Measurements from ENCODE around the gene CTXND1. TPM values are rescaled to one million over a fixed set of nuclear protein-coding genes. Genes with fewer than 3 reads are reported as not detected.

The CTXND1 gene
- total and polyA plus RNA-seq, 2 of the 8 experiments (the other 6 are each of a cell fraction or from before 2014, with no cell fraction given) = 0.03 TPM; not detected in 1

DNA sequence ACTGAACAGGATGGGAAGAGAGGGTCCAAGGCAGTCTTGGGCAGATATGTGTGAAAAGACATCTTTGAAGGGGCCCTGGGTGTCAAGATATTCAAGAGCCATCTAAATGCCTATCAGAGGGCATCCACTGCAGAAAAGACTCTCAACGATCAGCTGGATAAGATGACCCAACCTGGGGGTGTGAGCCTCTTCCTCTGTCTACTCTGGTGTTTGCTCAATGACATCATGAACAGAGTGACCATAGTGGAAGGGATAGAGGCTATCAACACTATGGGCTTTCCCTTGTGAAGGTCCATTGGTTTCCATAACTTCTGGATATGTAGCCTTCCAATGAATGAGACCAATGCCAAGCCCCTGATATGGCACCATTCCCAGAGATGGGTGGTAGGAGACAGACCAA is 57.1 kb downstream of the CTXND1 start:
- no peak overlapping the region for H3K14ac ChIP-seq (ENCODE audit: insufficient read length)
- WGBS, 2 experiments (ENCODE audit: extremely low coverage in 1 of 2, insufficient coverage in 1 of 2, insufficient read length in 1 of 2, insufficient replicate concordance in 2 of 2, low coverage in 1 of 2, low lambda C conversion rate in 2 of 2, missing lambda C conversion rate in 1 of 2) = 79% methylated on average over 1 of the region's 1 CpG; no CpG with 5 or more reads in 1 of the 2 experiments
- no peak overlapping the region for H2AK5ac ChIP-seq (ENCODE audit: low read depth, low read length)
- H2AFZ ChIP-seq (ENCODE audit: low read length) = no peak overlapping the region
- no peaks in the 10 kb centered on the region for H3K9me3 ChIP-seq (ENCODE audit: insufficient read depth in 2 of 2, low read depth in 1 of 2, low read length in 1 of 2)
- H4K5ac ChIP-seq (ENCODE audit: insufficient read length, low read depth, low read length) = no peak overlapping the region
- H3K9ac ChIP-seq (replicated peaks in 1 of 4; ENCODE audit: extremely low read depth in 1 of 4, low read depth in 3 of 4, low read length in 3 of 4) = no peak overlapping the region
- H3K79me1 ChIP-seq (ENCODE audit: low read depth, low read length) = no peaks in the 10 kb centered on the region
- DNase-seq (ENCODE audit: low read depth in 1 of 2, low spot score in 2 of 2) (no peak), FAIRE-seq (no peak)
- no peak overlapping the region for H2BK12ac ChIP-seq (ENCODE audit: low read depth, low read length)
- no peak overlapping the region for H3K23ac ChIP-seq (ENCODE audit: insufficient read length)
- H3K4me2 ChIP-seq (ENCODE audit: insufficient read depth in 1 of 2, low read depth in 2 of 2, low read length in 2 of 2) = no peak overlapping the region
- H3K27ac ChIP-seq (ENCODE audit: low read depth, low read length) = no peak overlapping the region
- ChIA-PET POLR2A (ENCODE audit: partially characterized antibody) (no interaction called here), CTCF (ENCODE audit: partially characterized antibody) (no interaction called here)
- H3K79me2 ChIP-seq (ENCODE audit: control insufficient read depth in 1 of 2, insufficient read depth in 2 of 2, low read length in 2 of 2) = no peaks in the 10 kb centered on the region
- no peak overlapping the region for H3K4ac ChIP-seq (replicated peaks; ENCODE audit: insufficient read length, low read depth, low read length)
- H2BK15ac ChIP-seq (ENCODE audit: low read length) = no peak overlapping the region
- H4K8ac ChIP-seq (ENCODE audit: extremely low read depth, insufficient read depth, low read length) = no peak overlapping the region
- H2BK20ac ChIP-seq (ENCODE audit: low read length) = no peak overlapping the region
- no peak overlapping the region for H3K4me3 ChIP-seq (ENCODE audit: extremely low read depth in 1 of 4, insufficient read depth in 2 of 4, low read depth in 3 of 4, low read length in 4 of 4)
- no peak overlapping the region for H3K56ac ChIP-seq (replicated peaks; ENCODE audit: insufficient read length, low read depth, low read length)
- H4K91ac ChIP-seq (replicated peaks; ENCODE audit: insufficient read length, low read length) = no peak overlapping the region
- H3K23me2 ChIP-seq (ENCODE audit: low read depth, low read length) = no peaks in the 10 kb centered on the region
- no peak overlapping the region for H2BK5ac ChIP-seq (ENCODE audit: low read depth, low read length)
- no peaks in the 10 kb centered on the region for H3K36me3 ChIP-seq (ENCODE audit: control insufficient read depth in 2 of 4, insufficient read depth in 4 of 4, low read length in 3 of 4)
- H3K18ac ChIP-seq (ENCODE audit: extremely low read depth, low read length) = no peak overlapping the region
- H3K4me1 ChIP-seq (replicated peaks in 1 of 4; ENCODE audit: control insufficient read depth in 3 of 4, insufficient read depth in 4 of 4, low read length in 3 of 4) = peaks cover 0 to 7% (median 6%) of the 10 kb centered on the region in 4 experiments; a peak in 6 of 7 replicates
- TF ChIP-seq ZNF274 (IDR thresholded peaks at IDR 0.05; ENCODE audit: borderline replicate concordance, extremely low read depth, low read length) = no peak
- TF ChIP-seq RAD21 (IDR thresholded peaks at IDR 0.05 in 1 of 2, conservative IDR thresholded peaks at IDR 0.05 in 1 of 2; ENCODE audit: low read depth in 2 of 2, low read length in 2 of 2) = no peak
- TF ChIP-seq KDM4A (IDR thresholded peaks at IDR 0.05; ENCODE audit: low read depth, low read length, severe bottlenecking) = no peak
- TF ChIP-seq SIN3A (conservative IDR thresholded peaks at IDR 0.05 in 1 of 2, IDR thresholded peaks at IDR 0.05 in 1 of 2; ENCODE audit: low read depth in 1 of 2, low read length in 2 of 2) = no peak
- no peak for TF ChIP-seq SP4 (IDR thresholded peaks at IDR 0.05; ENCODE audit: low read length)
- no peak for TF ChIP-seq NANOG (IDR thresholded peaks at IDR 0.05; ENCODE audit: insufficient read depth, low read depth, low read length, poor library complexity, severe bottlenecking)
- no peak for TF ChIP-seq CBX8 (IDR thresholded peaks at IDR 0.05; ENCODE audit: borderline replicate concordance, low read depth, low read length)
- no peak for TF ChIP-seq PHF8 (conservative IDR thresholded peaks at IDR 0.05; ENCODE audit: low read depth, low read length)
- H2BK120ac ChIP-seq (replicated peaks; ENCODE audit: low read depth, low read length) = no peak overlapping the region
- H4K20me1 ChIP-seq (replicated peaks in 1 of 2; ENCODE audit: control insufficient read depth in 1 of 2, insufficient read depth in 2 of 2, low read length in 2 of 2) = no peaks in the 10 kb centered on the region
- H3K27me3 ChIP-seq (replicated peaks in 1 of 4; ENCODE audit: control insufficient read depth in 3 of 4, extremely low read depth in 1 of 4, insufficient read depth in 3 of 4, low read length in 3 of 4) = no peaks in the 10 kb centered on the region; a peak in 1 of 7 replicates

Measured in H1 (cell line).